HG03469 (cell line): ENCODE data around the gene P2RX2.
"Not testable (repeated sequence)": the region's sequence is repeated elsewhere in the genome, so short reads cannot be mapped to it uniquely, and the experiment has no call there.

Experiments
- ATAC-seq: cut with Tn5 transposase; IDR thresholded peaks from one replicate; pipeline ENCODE4 v1.9.1; 2021; ENCODE audit warnings: mild to moderate bottlenecking, moderate library complexity, moderate number of reproducible peaks; ENCODE audit not compliant: unreplicated experiment

The P2RX2 gene

DNA sequence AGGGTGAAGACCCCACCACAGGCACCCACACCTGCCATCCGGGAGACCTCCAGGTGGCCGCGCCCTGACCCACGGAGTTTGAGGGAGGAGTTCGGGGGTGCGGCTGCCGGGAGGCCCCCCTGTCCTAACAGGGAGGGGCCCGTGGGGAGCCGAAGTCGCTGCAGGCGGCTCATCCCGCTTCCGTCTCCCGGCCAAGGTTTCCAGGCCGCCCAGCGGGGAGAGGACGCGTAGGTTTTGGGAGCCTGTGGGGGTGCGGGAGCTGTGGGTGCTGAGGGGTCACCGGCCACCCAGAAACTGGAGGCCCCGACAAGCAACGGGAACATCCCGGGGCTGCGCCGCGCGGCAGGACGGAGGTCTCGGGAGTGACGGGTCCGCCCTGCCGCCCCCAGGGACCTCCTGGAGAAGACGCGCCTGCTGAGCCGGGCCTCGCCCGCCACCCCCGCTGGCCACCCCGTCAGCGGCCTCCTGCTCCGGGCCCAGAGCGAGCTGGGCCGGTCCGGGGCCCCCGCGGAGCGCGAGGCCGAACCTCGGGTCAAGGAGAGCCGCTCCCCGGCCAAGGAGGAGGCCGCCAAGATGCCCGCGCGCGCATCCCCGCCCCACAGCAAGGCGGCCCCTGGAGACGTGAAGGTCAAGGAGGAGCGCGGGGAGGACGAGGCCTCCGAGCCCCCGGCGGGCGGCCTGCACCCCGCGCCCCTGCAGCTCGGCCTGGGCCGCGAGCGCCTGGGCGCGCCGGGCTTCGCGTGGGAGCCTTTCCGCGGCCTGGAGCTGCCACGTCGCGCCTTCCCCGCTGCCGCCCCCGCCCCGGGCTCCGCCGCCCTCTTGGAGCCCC is 35.8 kb upstream of the P2RX2 start:
- ATAC-seq: no peak

DNA sequence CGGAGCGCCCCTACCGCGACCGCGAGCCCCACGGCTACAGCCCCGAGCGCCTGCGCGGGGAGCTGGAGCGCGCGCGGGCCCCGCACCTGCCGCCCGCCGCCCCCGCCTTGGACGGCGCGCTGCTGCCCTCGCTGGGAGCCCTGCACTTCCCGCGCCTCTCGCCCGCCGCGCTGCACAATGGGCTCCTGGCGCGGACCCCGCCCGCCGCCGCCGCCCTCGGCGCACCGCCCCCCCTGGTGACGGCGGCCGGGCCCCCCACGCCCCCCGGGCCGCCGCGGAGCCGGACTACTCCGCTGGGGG is 35.2 kb upstream of the P2RX2 start:
- no peak for ATAC-seq

DNA sequence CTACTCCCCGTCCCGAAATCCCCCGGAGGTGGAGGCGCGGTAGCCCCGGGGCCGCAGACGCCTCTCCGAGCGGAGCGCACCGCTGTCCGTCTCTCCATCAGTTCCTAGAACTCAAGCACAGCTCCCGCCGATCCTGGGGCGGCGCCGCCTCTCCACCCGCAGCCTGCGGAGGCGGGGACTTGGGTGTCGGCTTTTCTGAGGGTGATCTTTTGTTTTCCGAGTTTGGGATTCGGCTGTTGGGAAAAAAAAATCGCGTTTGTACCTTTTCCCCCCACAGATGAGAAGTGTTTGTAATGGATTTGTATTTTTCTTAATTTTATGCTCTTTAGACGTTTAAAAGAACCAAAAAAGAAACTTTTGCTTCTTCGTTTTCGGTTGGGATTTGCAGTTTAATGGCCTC is 34.8 kb upstream of the P2RX2 start:
- ATAC-seq: no peak

DNA sequence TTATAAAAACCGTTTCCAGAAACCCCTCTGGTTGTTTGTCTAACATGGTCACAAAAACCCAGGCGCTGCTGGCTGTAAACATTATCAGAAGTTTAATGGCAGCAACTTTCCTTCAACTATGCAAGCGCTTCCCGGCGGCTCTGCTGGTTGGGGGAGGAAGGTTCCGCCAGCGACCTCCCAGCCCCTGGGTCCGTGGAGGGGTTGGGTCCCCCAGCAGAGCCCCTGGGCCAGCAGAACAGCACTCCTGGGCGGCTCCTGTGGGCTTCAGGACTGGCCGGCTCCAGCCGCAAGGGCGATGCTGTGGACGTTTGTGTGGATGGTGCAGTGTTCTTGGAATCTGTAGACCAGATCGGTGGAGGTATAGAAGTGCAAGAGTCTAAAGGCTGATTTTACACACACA is 34.1 kb upstream of the P2RX2 start:
- ATAC-seq: no peak

DNA sequence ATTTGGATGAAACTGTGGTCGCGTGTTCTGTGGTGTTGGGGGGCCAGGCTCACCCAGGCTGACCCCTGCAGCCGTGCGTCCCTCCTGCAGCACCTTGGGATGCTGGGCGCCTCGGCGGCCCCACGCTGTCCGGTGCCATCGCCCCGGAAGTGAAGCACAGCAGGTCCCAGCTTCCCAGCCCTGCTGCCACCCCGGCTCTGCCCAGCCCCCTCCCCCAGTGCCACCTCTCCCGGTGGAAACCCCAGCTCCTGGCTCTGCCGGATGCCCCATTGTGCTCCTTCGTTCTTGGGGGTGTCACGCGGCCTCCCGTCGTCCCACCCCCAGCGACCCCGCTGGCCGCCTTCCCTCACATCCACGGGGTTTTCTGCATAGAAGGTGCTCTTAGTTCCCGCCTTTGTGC is 33.4 kb upstream of the P2RX2 start:
- ATAC-seq: no peak

DNA sequence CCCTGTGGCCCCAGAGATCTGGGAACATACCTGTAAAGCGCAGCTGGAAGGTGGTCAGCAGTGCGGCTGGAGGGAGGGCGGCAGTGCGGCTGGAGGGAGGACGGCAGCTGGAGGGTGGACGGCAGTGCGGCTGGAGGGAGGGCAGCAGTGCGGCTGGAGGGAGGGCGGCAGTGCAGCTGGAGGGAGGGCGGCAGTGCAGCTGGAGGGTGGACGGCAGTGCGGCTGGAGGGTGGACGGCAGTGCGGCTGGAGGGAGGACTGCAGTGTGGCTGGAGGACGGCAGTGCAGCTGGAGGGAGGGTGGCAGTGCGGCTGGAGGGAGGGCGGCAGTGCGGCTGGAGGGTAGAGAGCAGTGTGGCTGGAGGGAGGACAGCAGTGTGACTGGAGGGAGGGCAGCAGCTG is 31.6 kb upstream of the P2RX2 start:
- no peak for ATAC-seq

DNA sequence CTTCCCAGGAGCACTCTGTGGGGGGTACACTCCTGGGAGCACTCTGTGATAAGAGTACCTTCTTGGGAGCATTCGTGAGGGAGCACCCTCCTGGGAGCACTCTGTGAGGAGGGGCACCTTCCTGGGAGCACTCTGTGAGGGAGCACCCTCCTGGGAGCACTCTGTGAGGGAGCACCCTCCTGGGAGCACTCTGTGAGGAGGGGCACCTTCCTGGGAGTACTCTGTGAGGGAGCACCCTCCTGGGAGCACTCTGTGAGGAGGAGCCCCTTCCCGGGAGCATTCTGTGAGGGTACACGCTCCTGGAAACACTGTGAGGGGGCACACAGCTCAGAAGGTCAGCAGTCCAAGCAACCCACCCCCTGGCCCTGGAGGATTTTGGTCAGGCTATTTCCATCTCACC is 30.8 kb upstream of the P2RX2 start:
- ATAC-seq: no peak

DNA sequence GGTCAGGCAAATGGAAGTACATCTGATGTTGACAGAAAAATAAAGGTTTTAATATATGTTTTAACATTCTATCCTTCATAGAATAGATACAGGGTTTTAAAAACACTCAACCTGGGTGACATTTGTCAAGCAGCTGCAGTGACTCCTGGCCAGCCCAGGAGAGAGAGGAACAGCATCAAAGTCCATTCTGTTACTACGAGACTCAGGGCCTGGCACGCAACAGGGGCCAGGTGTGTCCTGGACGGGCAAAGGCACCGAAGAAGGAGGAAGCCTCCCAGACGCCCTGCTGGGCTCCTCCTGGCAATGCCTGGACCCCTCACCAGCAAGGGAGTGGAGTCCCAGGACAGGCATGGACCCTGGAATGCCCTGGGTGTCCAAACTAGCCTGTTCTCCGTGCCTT is 30.3 kb upstream of the P2RX2 start:
- ATAC-seq: no peak

DNA sequence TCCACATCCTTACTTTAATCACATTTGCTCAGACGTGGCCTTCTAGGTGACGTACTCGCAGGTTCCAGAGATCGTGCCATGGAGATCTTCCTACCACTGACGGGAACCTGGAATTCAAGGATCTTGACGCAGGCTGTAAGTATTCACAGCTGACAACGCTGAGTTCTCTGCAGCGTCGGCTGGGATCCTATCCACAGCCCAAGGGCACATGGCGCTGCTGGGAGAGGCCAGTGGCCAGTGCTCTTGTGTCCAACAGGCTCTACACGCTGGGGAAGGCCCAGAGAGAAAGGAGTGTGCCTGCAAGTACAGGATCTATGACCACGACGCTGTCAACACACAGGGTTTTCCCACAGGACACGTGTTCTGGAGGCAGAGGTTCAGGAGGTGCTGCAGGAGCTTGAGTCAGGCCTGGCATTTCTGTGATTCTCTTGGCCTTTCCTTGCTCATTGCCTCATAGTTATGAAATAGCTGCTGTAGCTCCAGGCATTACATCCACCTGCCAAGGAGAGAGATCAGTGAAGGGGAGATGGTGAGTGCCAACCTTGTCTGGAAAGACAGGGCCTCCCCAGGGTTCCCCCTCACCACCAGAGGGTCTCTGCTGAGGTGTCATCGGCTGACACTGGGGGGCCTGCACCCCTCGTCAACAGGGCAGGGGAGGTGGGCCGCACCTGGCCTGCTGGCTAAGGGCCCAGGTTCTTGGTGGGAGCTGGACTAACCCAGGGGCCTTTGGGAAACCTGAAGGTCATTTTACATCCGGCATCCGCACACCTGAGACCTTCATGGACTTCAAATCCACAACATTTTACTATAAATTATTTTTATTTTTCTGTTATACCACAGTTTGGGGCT is 29.5 kb upstream of the P2RX2 start:
- ATAC-seq: no peak

DNA sequence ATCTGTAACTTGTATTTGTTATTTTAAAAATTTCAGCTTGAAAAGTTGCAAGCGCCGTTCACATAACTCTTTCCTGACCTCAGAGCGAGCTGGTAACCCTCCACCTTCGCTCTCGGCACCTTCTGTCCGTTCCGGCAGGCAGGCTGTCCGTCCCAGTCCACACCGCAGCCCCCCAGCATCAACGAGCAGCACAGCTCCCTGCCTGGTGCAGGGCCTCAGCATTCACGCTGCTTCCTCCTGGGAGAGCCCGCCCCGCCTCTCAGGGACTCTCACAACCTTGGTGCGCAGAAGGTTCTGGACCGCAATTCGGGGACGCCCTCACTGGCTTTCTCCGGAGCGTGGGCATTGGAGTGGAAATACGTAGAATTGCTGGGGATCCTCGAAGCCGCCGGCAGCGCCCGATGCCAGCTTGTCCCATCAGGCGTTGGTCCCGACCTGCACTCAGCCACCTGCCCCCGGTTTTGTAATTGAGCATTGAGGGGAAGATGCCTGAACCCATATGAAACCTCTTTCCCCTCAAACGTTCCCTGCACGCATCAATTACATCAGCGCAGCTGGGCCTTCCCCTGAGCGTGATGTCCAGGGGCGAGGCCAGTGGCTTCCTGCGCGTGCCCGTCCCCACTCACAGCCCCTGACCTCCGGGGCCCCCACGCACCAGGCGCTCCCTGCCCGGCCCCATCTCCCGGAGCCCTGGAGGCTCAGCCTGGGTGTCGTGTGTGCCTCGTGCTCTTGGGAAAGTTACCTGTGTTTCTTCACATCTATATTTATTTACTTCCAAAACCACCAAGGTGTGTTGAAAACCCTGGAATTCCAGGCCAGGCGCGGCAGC is 27.3 kb upstream of the P2RX2 start:
- ATAC-seq: no peak

DNA sequence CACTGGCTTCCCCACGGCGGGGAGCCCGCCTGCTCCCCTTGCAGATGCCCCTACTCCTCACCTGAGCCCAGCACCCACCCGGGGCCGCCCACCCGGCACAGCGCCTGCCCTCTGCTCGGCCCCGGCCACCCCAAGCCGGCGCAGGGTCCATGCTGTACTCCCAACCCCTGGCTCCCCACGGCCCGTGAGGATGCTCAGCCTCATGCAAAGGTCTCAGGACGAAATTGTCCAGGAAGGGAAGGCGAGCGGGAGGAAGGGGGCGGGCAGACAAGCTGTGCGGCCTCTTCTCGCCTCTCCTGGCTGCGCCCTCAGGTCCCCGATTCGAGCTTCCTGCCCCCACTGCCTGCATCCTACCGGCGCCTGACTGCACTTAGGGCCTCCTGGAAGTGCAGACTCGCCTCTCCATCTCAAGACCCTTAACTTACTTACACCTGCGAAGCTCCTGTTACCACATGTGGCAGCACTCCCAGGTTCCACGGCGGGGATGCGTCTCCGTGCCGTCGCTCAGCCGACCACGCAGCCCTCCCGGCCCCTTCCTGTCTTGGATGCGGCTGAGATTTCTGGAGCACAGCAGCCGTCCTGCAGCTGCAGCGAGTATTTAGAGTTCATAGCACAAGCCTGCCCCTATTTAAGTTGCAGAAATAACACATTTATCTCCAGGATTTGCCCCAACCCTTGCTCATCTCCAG is 26.1 kb upstream of the P2RX2 start:
- no peak for ATAC-seq

DNA sequence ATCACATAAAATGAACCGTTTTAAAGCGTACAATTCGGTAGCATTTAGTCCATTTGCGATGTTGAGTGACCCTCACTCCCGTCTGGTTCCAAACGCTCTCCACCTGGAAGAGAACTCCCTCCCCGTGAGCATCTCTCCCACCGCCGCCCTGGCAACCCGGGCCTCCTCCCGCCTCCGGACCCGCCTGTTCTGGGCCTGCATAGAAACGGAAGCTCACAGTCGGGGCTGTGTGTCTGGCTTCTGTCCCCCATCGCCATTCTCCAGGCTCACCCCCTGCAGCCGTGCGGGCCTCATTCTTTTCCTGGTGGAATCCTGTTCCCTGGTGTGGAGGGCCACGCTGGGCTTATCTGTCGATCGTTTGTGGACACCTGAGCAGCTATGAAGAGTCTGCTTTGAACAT is 25.5 kb upstream of the P2RX2 start:
- ATAC-seq: no peak

DNA sequence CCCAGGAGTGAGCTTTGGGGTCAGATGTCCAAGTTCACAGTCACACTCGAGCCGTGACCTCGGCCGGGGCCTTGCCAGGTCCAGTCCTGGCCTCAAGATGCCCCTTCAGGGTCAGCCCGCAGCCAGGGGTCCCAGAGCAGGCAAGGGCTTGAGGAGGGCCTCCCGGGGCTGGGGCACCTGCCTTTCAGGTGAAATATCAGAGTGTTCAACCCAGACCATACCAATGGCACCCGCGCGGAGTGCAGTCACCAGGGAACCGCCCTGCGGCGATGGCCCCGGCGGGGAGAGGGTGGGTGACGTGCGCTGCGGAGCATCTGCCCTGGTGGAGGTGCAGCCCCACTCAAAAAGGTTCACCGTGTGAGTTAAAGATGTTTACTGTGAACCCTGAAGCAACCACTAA is 25.1 kb upstream of the P2RX2 start:
- no peak for ATAC-seq

DNA sequence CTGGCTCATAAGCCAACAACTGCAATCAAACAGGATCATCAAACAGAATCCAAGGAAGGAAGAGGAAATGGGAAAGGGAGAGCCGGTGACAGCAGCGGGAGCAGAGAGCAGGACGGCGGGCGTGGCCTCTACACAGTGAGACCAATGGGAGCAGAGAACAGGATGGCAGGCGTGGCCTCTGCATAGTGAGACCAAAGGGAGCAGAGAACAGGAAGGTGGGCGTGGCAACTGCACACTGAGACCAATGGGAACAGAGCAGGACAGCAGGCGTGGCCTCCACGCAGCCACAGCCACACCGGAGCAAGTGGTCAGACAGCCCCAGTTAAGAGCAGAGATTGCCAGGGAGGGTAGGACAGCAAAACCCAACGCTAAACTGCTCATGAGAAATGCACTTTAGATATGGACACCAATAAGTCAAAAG is 24.6 kb upstream of the P2RX2 start:
- ATAC-seq: no peak

DNA sequence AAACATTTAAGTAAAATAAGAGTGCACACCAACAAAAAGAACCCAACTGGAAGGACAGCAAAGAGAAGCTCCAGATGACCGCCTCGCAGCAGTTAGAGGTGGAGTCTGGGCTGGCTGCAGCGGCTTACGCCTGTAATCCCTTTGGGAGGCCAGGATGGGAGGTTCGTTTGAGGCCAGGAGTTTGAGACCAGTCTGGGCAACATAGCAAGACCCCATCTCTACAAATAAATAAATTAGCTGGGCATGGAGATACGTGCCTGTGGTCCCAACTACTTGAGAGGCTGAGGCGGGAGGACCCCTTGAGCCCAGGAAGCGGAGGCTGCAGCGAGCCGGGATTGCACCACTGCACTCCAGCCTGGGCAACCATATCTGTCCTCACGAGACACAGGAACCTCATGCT is 23.4 kb upstream of the P2RX2 start:
- ATAC-seq: no peak

DNA sequence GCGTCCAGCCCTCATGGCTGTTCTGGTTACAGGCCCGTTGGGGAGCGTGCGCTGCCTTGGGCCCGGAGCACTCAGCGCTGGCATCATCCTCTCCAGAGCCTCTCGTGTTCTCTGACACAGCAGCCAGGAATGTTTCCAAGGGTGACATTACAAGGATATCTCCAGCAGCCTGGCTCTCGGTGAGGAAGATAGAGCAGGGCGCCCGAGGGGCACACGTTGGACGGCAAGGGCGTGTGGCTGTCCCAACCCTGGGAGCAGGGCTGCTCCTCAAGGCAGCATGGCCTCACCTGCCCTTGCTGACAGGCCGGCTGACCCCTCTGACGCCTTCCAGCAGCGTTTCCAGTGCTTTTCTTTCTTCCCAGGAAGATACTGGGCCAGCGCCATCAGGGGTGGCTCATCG is 22.6 kb upstream of the P2RX2 start:
- ATAC-seq: no peak

DNA sequence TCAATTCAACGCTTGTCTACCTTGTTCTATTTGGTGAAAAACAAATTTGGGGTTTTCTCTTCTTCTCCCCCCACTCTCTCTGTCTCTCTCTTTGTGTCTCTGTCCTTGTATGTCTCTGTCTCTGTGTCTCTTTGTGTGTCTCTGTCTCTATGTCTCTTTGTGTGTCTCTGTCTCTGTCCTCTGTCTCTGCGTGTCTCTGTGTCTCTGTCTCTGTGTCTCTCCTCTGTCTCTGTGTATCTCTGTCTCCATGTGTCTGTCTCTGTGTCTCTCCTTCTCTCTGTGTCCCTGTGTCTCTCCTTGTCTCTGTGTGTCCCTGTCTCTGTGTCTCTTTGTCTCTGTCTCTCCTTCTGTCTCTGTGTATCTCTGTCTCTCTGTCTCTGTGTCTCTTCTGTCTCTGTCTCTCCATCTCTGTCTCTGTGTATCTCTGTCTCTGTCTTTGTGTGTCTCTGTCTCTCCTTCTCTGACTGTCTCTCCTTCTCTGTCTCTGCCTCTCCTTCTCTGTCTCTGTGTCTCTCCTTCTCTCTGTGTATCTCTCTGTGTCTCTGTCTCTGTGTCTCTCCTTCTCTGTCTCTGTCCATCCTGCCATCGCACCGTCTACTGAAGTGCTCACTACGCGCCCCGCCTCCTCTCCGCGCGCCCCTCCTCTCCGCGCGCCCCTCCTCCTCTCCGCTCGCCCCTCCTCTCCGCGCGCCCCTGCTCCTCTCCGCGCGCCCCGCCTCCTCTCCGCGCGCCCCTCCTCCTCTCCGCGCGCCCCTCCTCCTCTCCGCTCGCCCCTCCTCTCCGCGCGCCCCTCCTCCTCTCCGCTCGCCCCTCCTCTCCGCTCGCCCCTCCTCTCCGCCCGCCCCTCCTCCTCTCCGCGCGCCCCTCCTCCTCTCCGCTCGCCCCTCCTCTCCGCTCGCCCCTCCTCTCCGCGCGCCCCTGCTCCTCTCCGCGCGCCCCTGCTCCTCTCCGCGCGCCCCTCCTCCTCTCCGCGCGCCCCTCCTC is 21.0 kb upstream of the P2RX2 start:
- ATAC-seq: no peak

DNA sequence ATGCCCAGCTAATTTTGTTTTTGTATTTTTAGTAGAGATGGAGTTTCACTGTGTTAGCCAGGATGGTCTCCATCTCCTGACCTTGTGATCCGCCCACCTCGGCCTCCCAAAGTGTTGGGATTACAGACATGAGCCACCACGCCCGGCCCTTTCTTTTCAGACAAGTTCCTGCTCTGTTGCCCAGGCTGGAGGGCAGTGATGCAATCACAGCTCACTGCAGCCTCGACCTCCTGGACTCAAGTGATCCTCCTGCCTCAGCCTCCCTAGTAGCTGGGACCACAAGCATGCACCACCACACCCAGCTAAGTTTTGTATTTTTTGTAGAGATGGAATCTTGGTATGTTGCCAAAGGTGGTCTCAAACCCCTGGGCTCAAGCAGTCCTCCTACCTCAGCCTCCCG is 19.1 kb upstream of the P2RX2 start:
- not testable (repeated sequence) for ATAC-seq

DNA sequence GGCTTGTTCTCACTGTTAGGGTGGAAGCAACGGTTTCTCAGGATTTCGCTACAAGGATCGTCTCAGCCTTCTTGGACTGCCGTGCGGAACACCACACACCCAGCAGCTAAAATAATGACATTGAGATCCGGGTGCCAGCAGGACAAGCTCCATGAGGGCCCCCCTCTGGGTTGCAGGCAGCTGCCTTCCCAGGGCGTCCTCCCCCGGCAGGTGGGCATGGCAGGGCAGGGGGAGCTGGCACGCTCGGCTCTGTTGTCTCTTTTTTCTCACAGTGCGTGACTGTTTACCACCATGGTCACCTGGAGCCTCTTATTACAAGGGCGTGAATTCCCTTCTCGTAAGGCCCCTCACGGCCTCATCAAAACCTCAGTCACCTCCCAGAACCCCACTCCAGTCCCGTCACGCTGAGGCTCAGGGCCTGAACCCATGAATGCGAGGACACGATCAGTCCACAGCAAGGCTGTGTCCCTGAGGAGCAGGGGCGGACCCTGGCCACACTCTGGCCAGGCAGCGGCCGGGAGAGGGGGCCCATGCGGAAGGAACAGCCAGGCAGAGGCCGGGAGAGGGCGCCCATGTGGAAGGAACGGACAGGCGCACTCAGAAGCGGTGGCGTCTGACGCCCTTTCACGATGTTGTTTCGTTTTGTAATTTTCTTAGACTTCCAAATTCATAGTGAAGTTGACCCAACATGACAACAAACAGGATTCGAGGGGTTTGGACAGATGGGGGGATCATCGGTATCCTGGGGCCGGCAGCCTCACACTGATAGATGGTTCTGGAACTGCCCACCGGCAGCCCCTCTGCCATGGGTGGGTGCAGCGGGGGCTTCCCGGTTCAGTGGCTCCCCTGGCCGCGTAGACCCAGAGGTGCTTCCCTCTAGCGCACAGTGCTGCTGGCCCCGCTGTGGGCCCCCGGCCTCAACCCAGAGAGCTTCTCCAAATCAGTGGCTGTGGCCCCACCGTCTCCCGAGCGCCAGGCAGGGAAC is 18.2 kb upstream of the P2RX2 start:
- ATAC-seq: no peak
